ENCODE measurements around the gene USP34. TPM values are rescaled to one million over a fixed set of nuclear protein-coding genes. Genes with fewer than 3 reads are reported as not detected.
"Not testable (repeated sequence)": the region's sequence is repeated elsewhere in the genome, so short reads cannot be mapped to it uniquely, and the experiment has no call there.

The USP34 gene
- total RNA-seq, 1 donor from 2014 or later, result 83.2 TPM

DNA sequence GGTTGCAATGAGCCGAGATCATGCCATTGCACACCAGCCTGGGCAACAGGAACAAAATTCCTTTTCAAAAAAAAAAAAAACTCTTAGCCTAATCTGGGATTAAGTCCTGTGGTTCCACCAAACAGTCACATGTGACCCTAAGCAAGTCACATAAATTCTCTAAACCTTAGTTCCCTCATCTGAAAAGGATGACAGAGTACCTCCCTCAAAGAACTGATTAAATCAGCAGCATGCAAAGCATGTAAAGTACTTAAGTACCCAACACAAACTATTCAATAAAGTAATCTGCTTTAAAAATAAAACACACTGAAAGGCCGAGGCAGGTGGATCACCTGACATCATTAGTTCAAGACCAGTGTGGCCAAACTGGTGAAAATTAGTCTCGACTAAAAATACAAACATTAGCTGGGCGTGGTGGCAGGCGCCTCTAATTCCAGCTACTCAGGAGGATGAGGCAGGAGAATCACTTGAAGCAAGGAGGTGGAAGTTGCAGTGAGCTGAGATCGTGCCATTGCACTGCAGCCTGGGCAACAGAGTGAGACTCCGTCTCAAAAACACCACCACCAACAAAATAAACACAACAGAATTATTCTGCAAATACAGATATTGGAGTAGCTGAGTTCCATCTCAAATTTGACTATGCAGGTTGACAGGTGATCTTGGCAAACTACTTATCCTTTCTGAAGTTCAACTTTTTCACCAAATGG, 7.0 kb downstream of the USP34 start:
- Histone ChIP-seq H3K4me3 (ENCODE audit: low read depth, low read length) (no peak overlapping the region), H3K27me3 (ENCODE audit: control insufficient read depth, insufficient read depth, low read length) (no peaks in the 10 kb centered on the region), H3K36me3 (ENCODE audit: control insufficient read depth, insufficient read depth, low read length) (no peaks in the 10 kb centered on the region)
- TF ChIP-seq, protein P1, sequence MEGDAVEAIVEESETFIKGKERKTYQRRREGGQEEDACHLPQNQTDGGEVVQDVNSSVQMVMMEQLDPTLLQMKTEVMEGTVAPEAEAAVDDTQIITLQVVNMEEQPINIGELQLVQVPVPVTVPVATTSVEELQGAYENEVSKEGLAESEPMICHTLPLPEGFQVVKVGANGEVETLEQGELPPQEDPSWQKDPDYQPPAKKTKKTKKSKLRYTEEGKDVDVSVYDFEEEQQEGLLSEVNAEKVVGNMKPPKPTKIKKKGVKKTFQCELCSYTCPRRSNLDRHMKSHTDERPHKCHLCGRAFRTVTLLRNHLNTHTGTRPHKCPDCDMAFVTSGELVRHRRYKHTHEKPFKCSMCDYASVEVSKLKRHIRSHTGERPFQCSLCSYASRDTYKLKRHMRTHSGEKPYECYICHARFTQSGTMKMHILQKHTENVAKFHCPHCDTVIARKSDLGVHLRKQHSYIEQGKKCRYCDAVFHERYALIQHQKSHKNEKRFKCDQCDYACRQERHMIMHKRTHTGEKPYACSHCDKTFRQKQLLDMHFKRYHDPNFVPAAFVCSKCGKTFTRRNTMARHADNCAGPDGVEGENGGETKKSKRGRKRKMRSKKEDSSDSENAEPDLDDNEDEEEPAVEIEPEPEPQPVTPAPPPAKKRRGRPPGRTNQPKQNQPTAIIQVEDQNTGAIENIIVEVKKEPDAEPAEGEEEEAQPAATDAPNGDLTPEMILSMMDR (IDR thresholded peaks at IDR 0.05; ENCODE audit: insufficient read depth, low read length, severe bottlenecking), result no peak
- FAIRE-seq (no peak), DNase-seq (ENCODE audit: low read depth) (no peak)

DNA sequence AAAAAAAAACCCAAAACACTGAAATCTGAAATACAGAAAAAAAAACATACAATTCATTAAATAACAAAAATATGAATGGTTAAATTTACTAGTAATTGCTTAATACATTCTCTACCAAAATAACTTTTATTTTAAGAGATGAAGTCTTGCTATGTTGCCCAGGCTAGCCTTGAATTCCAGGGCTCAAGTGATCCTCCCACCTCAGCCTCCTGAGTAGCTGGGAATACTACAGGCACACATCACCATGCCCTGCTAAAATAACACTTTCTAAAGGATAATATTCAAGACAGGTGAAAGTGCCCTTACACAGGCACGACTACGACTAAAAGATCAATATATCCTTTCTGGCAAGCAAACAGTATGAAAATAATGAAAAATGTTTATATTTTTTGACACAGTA, 9.5 kb downstream of the USP34 start:
- Histone ChIP-seq H3K27me3 (ENCODE audit: control insufficient read depth, insufficient read depth, low read length) (no peaks in the 10 kb centered on the region), H3K36me3 (ENCODE audit: control insufficient read depth, insufficient read depth, low read length) (no peaks in the 10 kb centered on the region), H3K4me3 (ENCODE audit: low read depth, low read length) (no peak overlapping the region)
- DNase-seq (ENCODE audit: low read depth) (no peak), FAIRE-seq (no peak)
- TF ChIP-seq, protein P1 (IDR thresholded peaks at IDR 0.05; ENCODE audit: insufficient read depth, low read length, severe bottlenecking), result no peak

DNA sequence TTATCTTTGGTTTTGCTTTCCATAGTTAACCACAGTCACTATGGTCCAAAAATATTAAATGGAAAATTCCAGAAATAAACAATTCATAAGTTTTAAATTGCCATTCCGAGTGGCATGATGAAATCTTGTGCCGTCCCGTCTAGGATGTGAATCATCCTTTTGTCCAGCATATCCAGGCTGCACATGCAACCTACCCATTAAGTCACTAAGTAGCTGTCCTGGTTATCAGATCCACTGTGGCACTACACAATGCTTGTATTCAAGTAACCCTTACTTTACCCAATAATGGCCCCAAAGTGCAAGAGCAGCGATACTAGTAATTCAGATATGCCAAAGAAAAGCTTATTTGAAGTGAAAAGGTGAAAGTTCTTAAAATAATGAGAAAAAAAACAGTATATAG, 10.7 kb downstream of the USP34 start:
- Histone ChIP-seq H3K36me3 (ENCODE audit: control insufficient read depth, insufficient read depth, low read length) (no peaks in the 10 kb centered on the region), H3K27me3 (ENCODE audit: control insufficient read depth, insufficient read depth, low read length) (no peaks in the 10 kb centered on the region), H3K4me3 (ENCODE audit: low read depth, low read length) (no peak overlapping the region)
- TF ChIP-seq, protein P1 (IDR thresholded peaks at IDR 0.05; ENCODE audit: insufficient read depth, low read length, severe bottlenecking), result no peak
- FAIRE-seq (no peak), DNase-seq (ENCODE audit: low read depth) (peak; percentile 79)

DNA sequence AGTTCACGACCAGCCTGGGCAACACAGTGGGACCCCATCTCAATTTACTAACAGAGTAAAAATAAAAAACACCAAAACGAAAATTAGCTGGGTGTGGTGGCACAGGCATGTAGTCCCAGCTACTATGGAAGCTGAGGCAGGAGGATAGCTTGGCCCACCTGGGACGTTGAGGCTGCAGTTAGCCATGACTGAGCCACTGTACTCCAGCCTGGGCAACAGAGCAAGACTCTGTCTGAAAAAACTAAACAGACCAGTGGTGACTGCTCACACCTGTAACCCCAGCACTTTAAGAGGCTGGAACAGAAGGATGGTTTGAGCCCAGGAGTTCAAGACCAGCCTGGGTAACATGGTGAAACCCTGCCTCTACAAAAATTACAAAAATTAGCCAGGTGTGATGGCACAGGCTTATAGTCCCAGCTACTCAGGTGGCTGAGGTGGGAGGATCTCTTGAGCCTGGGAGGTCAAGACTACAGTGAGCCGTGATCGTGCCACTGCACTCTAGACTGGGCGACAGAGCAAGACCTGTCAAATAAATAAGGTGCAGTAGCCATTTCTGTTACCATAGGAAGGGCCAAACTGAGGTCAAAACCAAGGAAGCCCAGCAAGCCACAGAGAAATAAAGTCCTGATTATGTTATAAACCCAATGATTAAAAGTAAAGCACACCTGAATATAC, 14.0 kb downstream of the USP34 start:
- TF ChIP-seq, protein P1 (IDR thresholded peaks at IDR 0.05; ENCODE audit: insufficient read depth, low read length, severe bottlenecking), result no peak
- Histone ChIP-seq H3K4me3 (ENCODE audit: low read depth, low read length) (no peak overlapping the region), H3K36me3 (ENCODE audit: control insufficient read depth, insufficient read depth, low read length) (no peaks in the 10 kb centered on the region), H3K27me3 (ENCODE audit: control insufficient read depth, insufficient read depth, low read length) (no peaks in the 10 kb centered on the region)
- FAIRE-seq, result no peak
- DNase-seq (ENCODE audit: low read depth), result no peak

DNA sequence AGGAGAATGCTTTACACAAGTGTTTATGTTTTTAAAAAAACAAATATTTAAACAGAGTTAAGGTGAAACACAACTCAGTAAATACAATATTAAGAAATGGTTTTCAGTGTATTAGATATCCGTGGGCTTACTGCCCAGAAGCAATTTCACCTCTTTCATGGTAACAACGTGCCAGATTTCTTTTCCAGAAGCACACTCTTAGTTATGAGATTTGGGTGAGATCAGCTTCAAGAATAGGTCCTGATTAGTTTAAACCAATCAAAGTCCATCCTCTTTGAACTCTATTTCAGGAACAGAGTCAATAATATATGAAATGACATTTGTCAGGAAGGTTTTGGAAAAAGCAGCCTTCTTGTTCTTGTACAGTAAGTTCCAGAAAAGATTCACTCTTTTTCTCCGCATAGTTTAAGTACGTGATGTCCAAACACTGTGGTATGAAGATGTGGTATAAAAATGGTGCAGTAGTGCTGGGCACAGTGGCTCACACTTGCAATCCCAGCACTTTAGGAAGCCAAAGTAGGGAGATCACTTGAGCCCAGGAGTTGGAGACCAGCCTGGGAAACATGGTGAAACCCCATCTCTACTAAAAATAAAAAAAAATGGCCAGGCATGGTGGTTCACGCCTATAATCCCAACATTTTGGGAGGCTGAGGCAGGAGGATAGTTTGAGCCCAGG, 14.7 kb downstream of the USP34 start:
- Histone ChIP-seq H3K4me3 (ENCODE audit: low read depth, low read length) (no peak overlapping the region), H3K36me3 (ENCODE audit: control insufficient read depth, insufficient read depth, low read length) (no peaks in the 10 kb centered on the region), H3K27me3 (ENCODE audit: control insufficient read depth, insufficient read depth, low read length) (no peaks in the 10 kb centered on the region)
- DNase-seq (ENCODE audit: low read depth) (no peak), FAIRE-seq (no peak)
- TF ChIP-seq, protein P1 (IDR thresholded peaks at IDR 0.05; ENCODE audit: insufficient read depth, low read length, severe bottlenecking), result no peak

DNA sequence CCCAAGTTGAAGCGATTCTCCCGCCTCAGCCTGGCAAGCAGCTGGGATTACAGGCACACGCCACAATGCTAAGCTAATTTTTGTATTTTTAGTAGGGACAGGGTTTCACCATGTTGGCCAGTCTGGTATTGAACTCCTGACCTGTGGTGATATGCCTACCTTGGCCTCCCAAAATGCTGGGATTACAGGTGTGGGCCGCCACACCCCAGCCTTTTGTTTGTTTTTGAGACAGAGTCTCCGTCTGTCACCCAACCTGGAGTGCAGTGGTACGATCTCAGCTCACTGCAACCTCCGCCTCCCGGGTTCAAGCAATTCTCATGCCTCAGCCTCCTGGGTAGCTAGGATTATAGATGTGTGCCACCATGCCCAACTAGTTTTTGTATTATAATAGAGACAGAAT, 15.9 kb downstream of the USP34 start:
- H3K4me3 ChIP-seq (ENCODE audit: low read depth, low read length); DNase-seq (ENCODE audit: low read depth); H3K36me3 ChIP-seq (ENCODE audit: control insufficient read depth, insufficient read depth, low read length); H3K27me3 ChIP-seq (ENCODE audit: control insufficient read depth, insufficient read depth, low read length); FAIRE-seq: not testable (repeated sequence)
